Measurements from ENCODE around the gene BAHD1. TPM values are rescaled to one million over a fixed set of nuclear protein-coding genes. Genes with fewer than 3 reads are reported as not detected.

The BAHD1 gene
- total RNA-seq, 1 experiment from 2014 or later = 49.1 TPM

DNA sequence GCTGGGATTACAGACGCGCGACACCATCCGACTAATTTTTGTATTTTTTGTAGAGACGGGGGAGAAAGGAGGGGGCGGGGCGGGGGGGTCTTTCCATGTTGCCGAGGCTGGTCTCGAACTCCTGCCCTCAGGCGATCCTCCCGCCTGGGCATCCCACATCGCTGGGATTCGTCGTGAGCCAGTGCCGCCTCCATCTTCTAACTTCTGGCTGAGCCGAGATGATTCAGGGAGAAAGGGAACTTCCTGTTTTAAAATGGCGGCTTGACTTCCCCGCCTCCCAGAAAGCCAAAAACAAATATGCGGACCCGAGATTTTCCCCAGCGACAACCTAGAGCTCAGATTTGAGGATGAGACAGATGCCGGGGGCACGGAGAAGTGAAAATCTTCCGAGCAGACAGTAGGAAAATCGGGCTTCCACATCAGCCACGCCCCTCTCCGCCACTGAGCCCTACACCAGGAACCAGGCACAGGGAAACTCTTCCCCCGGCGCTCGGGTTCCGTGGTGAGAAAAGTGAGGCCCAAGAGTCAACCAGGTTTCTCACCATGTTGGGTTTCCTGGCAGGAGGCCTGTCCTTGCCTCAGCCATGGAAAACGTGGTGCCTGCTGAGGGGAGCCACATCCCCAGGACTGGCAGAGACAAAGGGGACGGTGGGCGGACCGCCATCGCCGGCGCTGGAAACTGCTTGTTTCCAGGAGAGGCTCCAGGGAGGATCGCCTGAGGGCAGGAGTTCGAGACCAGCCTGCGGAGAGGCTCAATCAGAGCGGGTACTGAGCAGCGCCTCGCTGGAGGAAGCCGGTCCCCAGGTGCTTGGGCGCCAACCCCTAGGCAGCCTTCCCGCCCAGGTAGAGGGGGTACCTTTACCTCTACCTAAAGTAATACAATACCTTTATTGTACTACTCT lies 48.8 kb downstream of the BAHD1 start:
- ATAC-seq = no peak; the same call in 1 of the 2 replicates
- Mint-ChIP-seq H3K36me3 (no peaks in the 10 kb centered on the region), H3K4me1 (no peaks in the 10 kb centered on the region), H3K27me3 (ENCODE audit: low read depth) (no peaks in the 10 kb centered on the region), H3K27ac (no peak overlapping the region), H3K4me3 (no peak overlapping the region), H3K9me3 (no peaks in the 10 kb centered on the region)
- DNase-seq (ENCODE audit: low spot score) = no peak
- CTCF ChIA-PET = interaction anchor here (0.9 kb wide), 1 partner anchor 153 kb away, joined by 3 read pairs; no protein-coding TSS in a partner anchor
- POLR2A ChIA-PET = no interaction called here
- no peak for TF ChIP-seq MYBL2 (CRISPR knock-in tag; IDR thresholded peaks at IDR 0.05)
- TF ChIP-seq, protein P1, sequence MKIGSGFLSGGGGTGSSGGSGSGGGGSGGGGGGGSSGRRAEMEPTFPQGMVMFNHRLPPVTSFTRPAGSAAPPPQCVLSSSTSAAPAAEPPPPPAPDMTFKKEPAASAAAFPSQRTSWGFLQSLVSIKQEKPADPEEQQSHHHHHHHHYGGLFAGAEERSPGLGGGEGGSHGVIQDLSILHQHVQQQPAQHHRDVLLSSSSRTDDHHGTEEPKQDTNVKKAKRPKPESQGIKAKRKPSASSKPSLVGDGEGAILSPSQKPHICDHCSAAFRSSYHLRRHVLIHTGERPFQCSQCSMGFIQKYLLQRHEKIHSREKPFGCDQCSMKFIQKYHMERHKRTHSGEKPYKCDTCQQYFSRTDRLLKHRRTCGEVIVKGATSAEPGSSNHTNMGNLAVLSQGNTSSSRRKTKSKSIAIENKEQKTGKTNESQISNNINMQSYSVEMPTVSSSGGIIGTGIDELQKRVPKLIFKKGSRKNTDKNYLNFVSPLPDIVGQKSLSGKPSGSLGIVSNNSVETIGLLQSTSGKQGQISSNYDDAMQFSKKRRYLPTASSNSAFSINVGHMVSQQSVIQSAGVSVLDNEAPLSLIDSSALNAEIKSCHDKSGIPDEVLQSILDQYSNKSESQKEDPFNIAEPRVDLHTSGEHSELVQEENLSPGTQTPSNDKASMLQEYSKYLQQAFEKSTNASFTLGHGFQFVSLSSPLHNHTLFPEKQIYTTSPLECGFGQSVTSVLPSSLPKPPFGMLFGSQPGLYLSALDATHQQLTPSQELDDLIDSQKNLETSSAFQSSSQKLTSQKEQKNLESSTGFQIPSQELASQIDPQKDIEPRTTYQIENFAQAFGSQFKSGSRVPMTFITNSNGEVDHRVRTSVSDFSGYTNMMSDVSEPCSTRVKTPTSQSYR (CRISPR knock-in tag; IDR thresholded peaks at IDR 0.05) = no peak
- TF ChIP-seq, protein P2, sequence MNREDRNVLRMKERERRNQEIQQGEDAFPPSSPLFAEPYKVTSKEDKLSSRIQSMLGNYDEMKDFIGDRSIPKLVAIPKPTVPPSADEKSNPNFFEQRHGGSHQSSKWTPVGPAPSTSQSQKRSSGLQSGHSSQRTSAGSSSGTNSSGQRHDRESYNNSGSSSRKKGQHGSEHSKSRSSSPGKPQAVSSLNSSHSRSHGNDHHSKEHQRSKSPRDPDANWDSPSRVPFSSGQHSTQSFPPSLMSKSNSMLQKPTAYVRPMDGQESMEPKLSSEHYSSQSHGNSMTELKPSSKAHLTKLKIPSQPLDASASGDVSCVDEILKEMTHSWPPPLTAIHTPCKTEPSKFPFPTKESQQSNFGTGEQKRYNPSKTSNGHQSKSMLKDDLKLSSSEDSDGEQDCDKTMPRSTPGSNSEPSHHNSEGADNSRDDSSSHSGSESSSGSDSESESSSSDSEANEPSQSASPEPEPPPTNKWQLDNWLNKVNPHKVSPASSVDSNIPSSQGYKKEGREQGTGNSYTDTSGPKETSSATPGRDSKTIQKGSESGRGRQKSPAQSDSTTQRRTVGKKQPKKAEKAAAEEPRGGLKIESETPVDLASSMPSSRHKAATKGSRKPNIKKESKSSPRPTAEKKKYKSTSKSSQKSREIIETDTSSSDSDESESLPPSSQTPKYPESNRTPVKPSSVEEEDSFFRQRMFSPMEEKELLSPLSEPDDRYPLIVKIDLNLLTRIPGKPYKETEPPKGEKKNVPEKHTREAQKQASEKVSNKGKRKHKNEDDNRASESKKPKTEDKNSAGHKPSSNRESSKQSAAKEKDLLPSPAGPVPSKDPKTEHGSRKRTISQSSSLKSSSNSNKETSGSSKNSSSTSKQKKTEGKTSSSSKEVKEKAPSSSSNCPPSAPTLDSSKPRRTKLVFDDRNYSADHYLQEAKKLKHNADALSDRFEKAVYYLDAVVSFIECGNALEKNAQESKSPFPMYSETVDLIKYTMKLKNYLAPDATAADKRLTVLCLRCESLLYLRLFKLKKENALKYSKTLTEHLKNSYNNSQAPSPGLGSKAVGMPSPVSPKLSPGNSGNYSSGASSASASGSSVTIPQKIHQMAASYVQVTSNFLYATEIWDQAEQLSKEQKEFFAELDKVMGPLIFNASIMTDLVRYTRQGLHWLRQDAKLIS (CRISPR knock-in tag; IDR thresholded peaks at IDR 0.05; ENCODE audit: borderline replicate concordance) = no peak
- no peak for TF ChIP-seq GTF2I (CRISPR knock-in tag; conservative IDR thresholded peaks at IDR 0.05)
- TF ChIP-seq, protein P3, sequence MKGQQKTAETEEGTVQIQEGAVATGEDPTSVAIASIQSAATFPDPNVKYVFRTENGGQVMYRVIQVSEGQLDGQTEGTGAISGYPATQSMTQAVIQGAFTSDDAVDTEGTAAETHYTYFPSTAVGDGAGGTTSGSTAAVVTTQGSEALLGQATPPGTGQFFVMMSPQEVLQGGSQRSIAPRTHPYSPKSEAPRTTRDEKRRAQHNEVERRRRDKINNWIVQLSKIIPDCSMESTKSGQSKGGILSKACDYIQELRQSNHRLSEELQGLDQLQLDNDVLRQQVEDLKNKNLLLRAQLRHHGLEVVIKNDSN (CRISPR knock-in tag; IDR thresholded peaks at IDR 0.05) = no peak
- TF ChIP-seq, protein P4, sequence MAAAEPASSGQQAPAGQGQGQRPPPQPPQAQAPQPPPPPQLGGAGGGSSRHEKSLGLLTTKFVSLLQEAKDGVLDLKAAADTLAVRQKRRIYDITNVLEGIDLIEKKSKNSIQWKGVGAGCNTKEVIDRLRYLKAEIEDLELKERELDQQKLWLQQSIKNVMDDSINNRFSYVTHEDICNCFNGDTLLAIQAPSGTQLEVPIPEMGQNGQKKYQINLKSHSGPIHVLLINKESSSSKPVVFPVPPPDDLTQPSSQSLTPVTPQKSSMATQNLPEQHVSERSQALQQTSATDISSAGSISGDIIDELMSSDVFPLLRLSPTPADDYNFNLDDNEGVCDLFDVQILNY (CRISPR knock-in tag; IDR thresholded peaks at IDR 0.05) = no peak
- TF ChIP-seq ZNF671 (CRISPR knock-in tag; IDR thresholded peaks at IDR 0.05) = no peak
- TF ChIP-seq ZNF423 (CRISPR knock-in tag; IDR thresholded peaks at IDR 0.05) = no peak
- no peak for TF ChIP-seq SMAD3 (CRISPR knock-in tag; IDR thresholded peaks at IDR 0.05; ENCODE audit: borderline replicate concordance)
- TF ChIP-seq, protein P5, sequence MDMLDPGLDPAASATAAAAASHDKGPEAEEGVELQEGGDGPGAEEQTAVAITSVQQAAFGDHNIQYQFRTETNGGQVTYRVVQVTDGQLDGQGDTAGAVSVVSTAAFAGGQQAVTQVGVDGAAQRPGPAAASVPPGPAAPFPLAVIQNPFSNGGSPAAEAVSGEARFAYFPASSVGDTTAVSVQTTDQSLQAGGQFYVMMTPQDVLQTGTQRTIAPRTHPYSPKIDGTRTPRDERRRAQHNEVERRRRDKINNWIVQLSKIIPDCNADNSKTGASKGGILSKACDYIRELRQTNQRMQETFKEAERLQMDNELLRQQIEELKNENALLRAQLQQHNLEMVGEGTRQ (CRISPR knock-in tag; IDR thresholded peaks at IDR 0.05) = no peak
- TF ChIP-seq ZNF317 (CRISPR knock-in tag; IDR thresholded peaks at IDR 0.05; ENCODE audit: borderline replicate concordance, low read depth) = no peak
- TF ChIP-seq, protein P6, sequence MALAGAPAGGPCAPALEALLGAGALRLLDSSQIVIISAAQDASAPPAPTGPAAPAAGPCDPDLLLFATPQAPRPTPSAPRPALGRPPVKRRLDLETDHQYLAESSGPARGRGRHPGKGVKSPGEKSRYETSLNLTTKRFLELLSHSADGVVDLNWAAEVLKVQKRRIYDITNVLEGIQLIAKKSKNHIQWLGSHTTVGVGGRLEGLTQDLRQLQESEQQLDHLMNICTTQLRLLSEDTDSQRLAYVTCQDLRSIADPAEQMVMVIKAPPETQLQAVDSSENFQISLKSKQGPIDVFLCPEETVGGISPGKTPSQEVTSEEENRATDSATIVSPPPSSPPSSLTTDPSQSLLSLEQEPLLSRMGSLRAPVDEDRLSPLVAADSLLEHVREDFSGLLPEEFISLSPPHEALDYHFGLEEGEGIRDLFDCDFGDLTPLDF (CRISPR knock-in tag; IDR thresholded peaks at IDR 0.05) = no peak
- no peak for TF ChIP-seq OVOL2 (CRISPR knock-in tag; IDR thresholded peaks at IDR 0.05; ENCODE audit: borderline replicate concordance)
- no peak for TF ChIP-seq ZNF232 (CRISPR knock-in tag; IDR thresholded peaks at IDR 0.05)
- no peak for TF ChIP-seq PRRX2 (CRISPR knock-in tag; IDR thresholded peaks at IDR 0.05)
- TF ChIP-seq ESRRA (CRISPR knock-in tag; IDR thresholded peaks at IDR 0.05; ENCODE audit: borderline replicate concordance) = no peak

Measured in WTC11 (cell line).